HCEC 1CT (cell line): ENCODE data around the gene ITGA7.

ENCODE experiments used
- DNase-seq: peaks from one replicate; pipeline ENCODE4 v3.0.0-alpha.2; 2017

ITGA7 gene, protein sequence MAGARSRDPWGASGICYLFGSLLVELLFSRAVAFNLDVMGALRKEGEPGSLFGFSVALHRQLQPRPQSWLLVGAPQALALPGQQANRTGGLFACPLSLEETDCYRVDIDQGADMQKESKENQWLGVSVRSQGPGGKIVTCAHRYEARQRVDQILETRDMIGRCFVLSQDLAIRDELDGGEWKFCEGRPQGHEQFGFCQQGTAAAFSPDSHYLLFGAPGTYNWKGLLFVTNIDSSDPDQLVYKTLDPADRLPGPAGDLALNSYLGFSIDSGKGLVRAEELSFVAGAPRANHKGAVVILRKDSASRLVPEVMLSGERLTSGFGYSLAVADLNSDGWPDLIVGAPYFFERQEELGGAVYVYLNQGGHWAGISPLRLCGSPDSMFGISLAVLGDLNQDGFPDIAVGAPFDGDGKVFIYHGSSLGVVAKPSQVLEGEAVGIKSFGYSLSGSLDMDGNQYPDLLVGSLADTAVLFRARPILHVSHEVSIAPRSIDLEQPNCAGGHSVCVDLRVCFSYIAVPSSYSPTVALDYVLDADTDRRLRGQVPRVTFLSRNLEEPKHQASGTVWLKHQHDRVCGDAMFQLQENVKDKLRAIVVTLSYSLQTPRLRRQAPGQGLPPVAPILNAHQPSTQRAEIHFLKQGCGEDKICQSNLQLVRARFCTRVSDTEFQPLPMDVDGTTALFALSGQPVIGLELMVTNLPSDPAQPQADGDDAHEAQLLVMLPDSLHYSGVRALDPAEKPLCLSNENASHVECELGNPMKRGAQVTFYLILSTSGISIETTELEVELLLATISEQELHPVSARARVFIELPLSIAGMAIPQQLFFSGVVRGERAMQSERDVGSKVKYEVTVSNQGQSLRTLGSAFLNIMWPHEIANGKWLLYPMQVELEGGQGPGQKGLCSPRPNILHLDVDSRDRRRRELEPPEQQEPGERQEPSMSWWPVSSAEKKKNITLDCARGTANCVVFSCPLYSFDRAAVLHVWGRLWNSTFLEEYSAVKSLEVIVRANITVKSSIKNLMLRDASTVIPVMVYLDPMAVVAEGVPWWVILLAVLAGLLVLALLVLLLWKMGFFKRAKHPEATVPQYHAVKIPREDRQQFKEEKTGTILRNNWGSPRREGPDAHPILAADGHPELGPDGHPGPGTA

GRCh38 chr12:55707841-55708694 lies at the start of gene ITGA7:
ITGA7 (minus strand) TSS chr12:55707904; CDS start chr12:55707682, 222 bp downstream.
- DNase-seq = peak; percentile 1

DNA sequence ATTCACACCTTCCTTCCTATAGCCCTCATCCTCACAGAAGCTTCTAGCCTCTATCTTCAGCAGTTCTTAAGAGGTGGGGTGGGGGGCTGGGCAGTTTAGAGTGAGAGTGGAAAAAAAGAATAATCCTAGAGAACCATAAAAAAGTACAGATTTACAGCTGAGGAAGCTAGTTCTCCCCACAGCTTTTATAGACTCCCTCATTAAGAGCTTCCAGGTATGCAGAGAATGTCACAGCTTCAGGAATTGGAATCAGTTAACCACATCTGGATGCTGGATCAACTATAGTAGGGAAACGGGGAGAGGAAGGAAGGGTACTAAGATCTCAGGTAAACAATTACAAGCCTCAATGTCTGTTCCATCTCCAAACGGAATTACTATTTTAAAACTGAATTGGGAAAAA lies 47.5 kb upstream of the ITGA7 start:
- DNase-seq = no peak

DNA sequence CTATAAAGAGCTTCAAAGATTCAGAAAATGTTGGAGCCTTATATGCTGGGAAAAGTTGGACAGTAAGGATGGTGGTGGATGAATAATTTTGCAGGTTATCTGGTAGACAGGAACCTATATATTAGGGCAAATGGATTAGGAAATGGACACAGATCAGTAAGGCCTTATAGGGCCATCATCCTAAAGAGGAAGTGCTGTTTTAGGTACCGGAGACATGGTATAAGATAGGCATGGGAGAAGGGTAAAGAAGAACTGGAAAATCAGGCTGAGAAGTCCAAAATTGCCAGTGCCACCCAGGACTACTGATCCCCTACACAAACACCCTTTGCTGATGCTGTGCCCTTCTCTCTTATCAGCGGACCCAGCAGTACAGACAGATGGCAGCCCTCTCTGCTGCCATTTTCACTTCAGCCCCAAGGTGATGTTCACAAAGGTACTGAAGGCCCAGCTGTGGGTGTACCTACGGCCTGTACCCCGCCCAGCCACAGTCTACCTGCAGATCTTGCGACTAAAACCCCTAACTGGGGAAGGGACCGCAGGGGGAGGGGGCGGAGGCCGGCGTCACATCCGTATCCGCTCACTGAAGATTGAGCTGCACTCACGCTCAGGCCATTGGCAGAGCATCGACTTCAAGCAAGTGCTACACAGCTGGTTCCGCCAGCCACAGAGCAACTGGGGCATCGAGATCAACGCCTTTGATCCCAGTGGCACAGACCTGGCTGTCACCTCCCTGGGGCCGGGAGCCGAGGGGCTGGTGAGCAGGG lies 40.7 kb upstream of the ITGA7 start:
- no peak for DNase-seq

GRCh38 chr12:55746913-55747231 lies 39.2 kb upstream of the ITGA7 start:
- DNase-seq = no peak

DNA sequence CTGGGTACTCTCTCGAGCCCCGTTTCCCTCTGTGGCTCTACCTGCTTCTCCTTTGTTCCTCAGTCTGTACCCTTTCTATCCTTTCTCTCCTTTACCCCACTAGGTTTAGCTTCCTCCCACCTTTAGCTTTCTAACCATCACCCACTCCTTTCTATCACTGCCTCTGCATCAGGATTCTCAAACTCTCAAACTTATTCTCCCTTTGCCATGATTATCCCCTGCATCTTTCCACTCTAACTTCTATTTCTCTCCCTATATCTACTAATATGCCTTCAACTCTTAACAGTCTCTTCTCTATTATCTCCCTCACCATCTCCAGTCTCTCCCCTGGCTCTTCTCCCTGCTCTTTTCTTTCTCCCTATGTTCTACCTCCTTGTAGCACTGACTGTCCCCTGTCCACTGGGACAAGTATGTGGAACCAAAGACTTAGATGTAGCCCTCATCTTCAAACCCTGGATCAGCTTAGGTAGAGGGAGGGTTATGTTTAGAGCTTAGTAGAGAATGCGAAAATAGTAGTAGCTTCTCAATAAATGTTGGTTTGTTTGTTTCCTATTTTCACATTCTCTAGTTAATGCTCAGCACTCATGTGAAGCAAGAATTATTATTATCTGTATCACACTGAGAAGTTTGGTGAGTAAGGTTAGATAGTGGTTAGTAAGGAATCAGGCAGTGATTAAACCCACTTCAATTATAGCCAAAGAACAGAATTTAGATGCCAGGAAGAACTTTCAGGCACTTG lies 38.6 kb upstream of the ITGA7 start:
- no peak for DNase-seq

- DNase-seq = no peak
Measured at GRCh38 chr12:55745361-55746173, 37.9 kb upstream of the ITGA7 start.

DNA sequence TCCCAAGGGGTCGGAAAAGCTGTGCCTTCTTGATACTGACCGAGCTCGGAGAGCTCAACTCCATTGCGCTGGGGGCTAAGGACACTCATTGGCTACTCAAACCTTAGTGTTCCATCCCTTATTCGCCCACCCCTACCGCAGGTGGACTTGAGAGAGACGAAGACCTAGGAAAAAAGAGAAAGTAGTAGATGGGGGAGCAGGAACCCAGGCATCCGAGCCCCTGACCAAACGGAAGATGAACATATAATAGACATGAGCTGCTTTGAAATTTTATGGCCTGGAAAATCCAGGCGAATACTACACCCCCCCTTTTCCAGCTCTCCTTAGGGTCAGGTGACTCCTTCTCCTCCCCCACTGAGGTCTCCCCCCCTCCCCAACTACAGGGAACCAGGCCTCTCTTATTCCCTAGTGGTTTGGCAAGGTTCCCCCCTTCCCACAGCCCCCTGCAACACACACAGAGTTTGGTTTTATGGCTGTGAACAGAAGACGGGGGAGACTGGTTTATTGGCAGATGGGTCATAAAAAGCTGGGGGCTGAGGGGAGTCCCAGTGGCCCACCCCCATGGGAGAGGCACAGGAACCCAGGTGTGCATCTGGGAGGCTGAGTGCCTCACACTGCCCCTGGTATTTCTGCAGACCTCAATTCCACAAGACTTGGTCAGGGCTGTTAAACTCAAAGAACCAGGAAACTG lies 36.8 kb upstream of the ITGA7 start:
- no peak for DNase-seq

- peak; percentile 76 for DNase-seq
Measured at GRCh38 chr12:55743406-55744339, 36.0 kb upstream of the ITGA7 start.

DNA sequence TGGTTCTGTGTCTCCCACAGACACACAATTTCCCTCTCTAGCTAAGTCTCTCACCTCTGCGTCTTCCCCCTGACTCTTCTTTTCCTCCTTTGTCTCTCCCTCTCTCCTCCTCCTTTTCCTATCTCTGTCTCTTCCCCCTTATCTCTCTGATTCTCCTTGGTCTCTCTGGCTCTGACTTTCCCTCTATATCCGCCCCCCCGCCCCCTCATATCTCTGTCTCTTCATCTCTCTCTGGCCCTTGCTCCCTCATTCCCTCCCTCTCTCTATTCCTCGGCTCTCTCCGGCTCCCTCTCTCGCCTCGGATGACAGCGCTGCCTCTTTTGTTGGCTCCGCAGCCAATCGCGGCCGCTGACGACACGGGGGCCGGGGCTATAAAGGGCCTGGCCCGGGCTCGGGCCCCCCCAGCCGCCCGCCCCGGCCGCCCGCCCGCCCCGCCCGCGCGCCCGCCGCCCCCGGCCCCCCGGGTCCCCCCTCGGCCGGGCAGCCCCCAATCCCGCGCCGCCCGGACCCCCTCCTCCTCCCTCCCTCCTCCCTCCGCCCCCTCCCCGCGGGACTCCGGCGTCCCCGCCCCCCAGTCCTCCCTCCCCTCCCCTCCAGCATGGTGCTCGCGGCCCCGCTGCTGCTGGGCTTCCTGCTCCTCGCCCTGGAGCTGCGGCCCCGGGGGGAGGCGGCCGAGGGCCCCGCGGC lies 35.2 kb upstream of the ITGA7 start, which contains the start of gene GDF11:
GDF11 (plus strand) TSS at position 404 of the 687 bp plus-strand sequence; CDS start at position 599, 195 bp downstream.
- DNase-seq = peak; percentile 71

DNA sequence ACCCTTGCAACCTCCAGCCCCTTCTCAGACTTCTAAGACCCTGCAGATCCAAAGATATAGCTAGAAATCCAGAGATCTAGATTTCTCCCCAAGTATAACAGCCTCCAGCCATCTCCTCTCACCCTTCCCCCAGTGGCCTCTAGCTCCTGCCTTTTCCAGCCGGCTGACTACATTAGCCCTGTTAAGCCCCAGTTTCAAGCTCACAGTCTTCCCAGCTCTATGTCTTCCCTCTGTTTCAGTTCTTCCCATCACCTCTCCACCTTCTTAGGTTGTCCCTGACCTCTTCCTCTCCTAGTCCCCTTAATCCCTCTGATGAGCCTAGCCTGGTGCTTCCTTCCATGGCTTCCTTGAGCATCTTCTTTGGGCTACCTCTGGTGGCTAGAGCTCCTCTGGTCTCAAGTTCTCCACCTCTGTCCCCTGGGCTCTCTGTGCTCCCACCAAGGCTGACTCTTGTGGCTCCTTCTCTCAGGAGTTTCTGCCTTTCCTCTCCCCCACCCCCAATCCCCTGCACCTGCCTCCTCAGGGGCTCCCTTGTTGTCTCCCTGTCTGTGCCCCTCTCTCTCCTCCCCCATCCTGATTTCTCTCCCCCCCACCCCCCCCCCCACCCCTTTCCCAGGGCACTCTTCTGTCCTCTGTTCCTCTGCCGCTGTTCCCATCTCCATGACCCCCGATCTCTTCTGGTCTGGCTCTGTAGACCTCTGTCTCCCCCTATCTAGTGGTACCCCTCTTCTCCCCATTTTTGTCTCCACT lies 34.4 kb upstream of the ITGA7 start:
- no peak for DNase-seq

DNA sequence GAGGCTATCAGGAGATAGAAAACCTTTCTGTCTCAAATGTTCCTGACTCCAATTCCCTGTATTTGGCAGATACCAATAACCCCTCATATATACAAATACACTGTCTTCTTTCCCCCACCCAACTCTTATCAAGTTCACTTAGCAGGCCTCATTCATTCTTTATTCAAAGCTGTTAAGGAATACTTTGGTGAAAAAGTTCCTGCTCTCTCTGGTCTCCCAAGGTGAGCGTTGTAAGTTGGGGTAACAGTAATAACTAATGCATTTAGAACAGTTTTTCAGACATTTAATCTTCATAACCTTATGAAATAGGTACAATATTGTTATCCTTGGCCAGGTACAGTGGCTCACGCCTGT lies 31.3 kb upstream of the ITGA7 start:
- no peak for DNase-seq

GRCh38 chr12:55738123-55739024 lies 30.7 kb upstream of the ITGA7 start:
- DNase-seq = peak; percentile 84

- DNase-seq = no peak
Measured at GRCh38 chr12:55737581-55738122, 29.9 kb upstream of the ITGA7 start.

DNA sequence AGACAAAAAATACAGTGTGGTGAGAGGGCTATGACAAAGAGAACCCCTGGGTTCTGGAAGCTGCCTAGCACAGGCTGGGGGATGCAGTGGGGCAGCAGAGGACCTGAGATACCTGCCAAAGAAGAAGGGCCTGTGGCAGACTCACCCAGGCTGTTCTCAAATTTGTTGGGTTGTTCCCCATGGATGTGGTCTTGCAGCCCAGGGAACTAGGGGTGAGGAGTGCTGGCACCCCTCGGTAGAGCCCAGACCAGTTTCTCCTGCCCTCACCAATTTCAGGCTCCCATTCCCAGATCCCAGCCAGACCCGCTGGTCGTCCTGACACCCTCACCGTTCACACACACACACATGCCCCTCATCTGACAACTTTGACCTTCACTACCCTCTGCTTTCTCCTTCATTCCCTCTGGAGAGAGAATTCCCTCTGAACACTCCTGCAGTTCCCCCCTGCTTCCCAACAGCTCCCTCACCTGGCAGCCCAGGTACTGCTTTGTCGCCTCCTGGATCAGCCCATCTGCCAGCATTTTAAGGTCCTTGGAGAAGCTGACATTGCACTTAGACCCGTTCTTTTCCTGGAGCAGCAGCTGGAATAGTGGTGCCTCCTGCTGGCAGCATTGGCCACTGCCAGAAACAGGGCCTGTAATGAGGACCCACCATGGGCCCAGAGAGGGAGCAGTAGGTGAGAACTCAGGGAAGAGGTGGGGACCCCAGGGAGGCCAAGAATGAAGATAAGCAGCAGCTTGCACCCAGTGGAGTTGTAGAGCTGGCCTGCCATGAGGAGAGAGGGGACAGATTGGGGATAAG lies 29.3 kb upstream of the ITGA7 start:
- peak; percentile 60 for DNase-seq

GRCh38 chr12:55736076-55736475 lies 28.4 kb upstream of the ITGA7 start:
- DNase-seq = no peak
